Astrocyte (in vitro differentiated cells and primary cell): Measurements from ENCODE around the gene UFD1. TPM values are rescaled to one million over a fixed set of nuclear protein-coding genes. Genes with fewer than 3 reads are reported as not detected.

Source experiments
- DNase-seq: peaks from one replicate; pipeline ENCODE4 v3.0.0-alpha.2; 2010; ENCODE audit warnings: low read depth
- FAIRE-seq: peaks from 2 replicates; lab custom pipeline; 2011; peaks lifted over from hg19 to GRCh38; lab: Jason Lieb, UNC
- H2AFZ ChIP-seq: 2 replicates; pipeline ENCODE4 v1.6.0; 2012; ENCODE audit warnings: low read depth, low read length, inconsistent platforms
- H3K27ac ChIP-seq: 2 replicates; pipeline ENCODE4 v1.5.1; 2011; ENCODE audit warnings: low read depth, low read length, inconsistent platforms
- H3K27me3 ChIP-seq: 2 replicates; pipeline ENCODE4 v1.6.0; 2011; ENCODE audit warnings: low read length, inconsistent platforms; ENCODE audit not compliant: insufficient read depth
- H3K36me3 ChIP-seq: 2 replicates; pipeline ENCODE4 v1.5.1; 2011; ENCODE audit warnings: low read length, inconsistent platforms; ENCODE audit not compliant: insufficient read depth
- H3K4me1 ChIP-seq: 2 replicates; pipeline ENCODE4 v1.5.1; 2011; ENCODE audit warnings: low read length, inconsistent platforms; ENCODE audit not compliant: insufficient read depth
- H3K4me2 ChIP-seq: 2 replicates; pipeline ENCODE4 v1.6.0; 2012; ENCODE audit warnings: low read length, inconsistent platforms
- H3K4me3 ChIP-seq: 2 replicates; pipeline ENCODE4 v1.5.1; 2011; ENCODE audit warnings: low read depth, mild to moderate bottlenecking, low read length, inconsistent platforms; ENCODE audit not compliant: insufficient read depth
- H3K79me2 ChIP-seq: 2 replicates; pipeline ENCODE4 v1.6.0; 2012; ENCODE audit warnings: mild to moderate bottlenecking, low read length, inconsistent platforms; ENCODE audit not compliant: insufficient read depth
- H3K9ac ChIP-seq: 2 replicates; pipeline ENCODE4 v1.6.0; 2012; ENCODE audit warnings: mild to moderate bottlenecking, low read length, inconsistent platforms
- H3K9me3 ChIP-seq: 2 replicates; pipeline ENCODE4 v1.5.1; 2012; ENCODE audit warnings: low read depth, mild to moderate bottlenecking, low read length, inconsistent platforms; ENCODE audit not compliant: insufficient read depth
- H4K20me1 ChIP-seq: 2 replicates; pipeline ENCODE4 v1.6.0; 2012; ENCODE audit warnings: low read length, inconsistent platforms; ENCODE audit not compliant: insufficient read depth
- H3K27ac Mint-ChIP-seq: one replicate; pipeline ENCODE4 v1.8.0; 2021; ENCODE audit warnings: mild to moderate bottlenecking, mixed read lengths; ENCODE audit not compliant: unreplicated experiment
- H3K27me3 Mint-ChIP-seq: one replicate; pipeline ENCODE4 v1.8.0; 2021; ENCODE audit warnings: low read depth, mixed read lengths; ENCODE audit not compliant: unreplicated experiment
- H3K36me3 Mint-ChIP-seq: one replicate; pipeline ENCODE4 v1.8.0; 2021; ENCODE audit warnings: low read depth, mixed read lengths; ENCODE audit not compliant: unreplicated experiment
- H3K4me1 Mint-ChIP-seq: one replicate; pipeline ENCODE4 v1.8.0; 2021; ENCODE audit warnings: low read depth, mixed read lengths; ENCODE audit not compliant: unreplicated experiment
- H3K4me3 Mint-ChIP-seq: one replicate; pipeline ENCODE4 v1.8.0; 2021; ENCODE audit warnings: mild to moderate bottlenecking, moderate library complexity, mixed read lengths; ENCODE audit not compliant: unreplicated experiment
- H3K9me3 Mint-ChIP-seq: one replicate; pipeline ENCODE4 v1.8.0; 2021; ENCODE audit warnings: mild to moderate bottlenecking, mixed read lengths; ENCODE audit not compliant: unreplicated experiment
- CTCF ChIP-seq: IDR thresholded peaks from 2 replicates; pipeline ENCODE4 v1.5.1; 2011; ENCODE audit warnings: low read depth, mild to moderate bottlenecking, inconsistent platforms, low read length, moderate library complexity; ENCODE audit not compliant: insufficient read depth
- EZH2 ChIP-seq: IDR thresholded peaks from 2 replicates; pipeline ENCODE4 v1.6.1; 2012; ENCODE audit warnings: mild to moderate bottlenecking, low read length, inconsistent platforms; ENCODE audit not compliant: insufficient read depth
- total RNA-seq: library from RNA; stranded (reverse); gene quantifications from 2 replicates; pipeline ENCODE4 v1.2.1, GENCODE V29; 2021

The UFD1 gene
- total RNA-seq, 1 donor from 2014 or later, result 105 TPM

GRCh38 chr22:19488884-19489843, 10.2 kb upstream of the UFD1 start:
- no peak overlapping the region for H3K9ac ChIP-seq
- no peaks in the 10 kb centered on the region for H3K36me3 Mint-ChIP-seq
- H3K4me1 Mint-ChIP-seq, result no peaks in the 10 kb centered on the region
- H3K27me3 Mint-ChIP-seq, result no peaks in the 10 kb centered on the region
- no peak overlapping the region for H3K27ac ChIP-seq
- no peak for DNase-seq
- H3K4me3 Mint-ChIP-seq, result no peak overlapping the region
- no peaks in the 10 kb centered on the region for H3K9me3 ChIP-seq
- H3K27me3 ChIP-seq, result no peaks in the 10 kb centered on the region
- TF ChIP-seq CTCF (no peak), EZH2 (no peak)
- FAIRE-seq, result no peak
- H3K4me1 ChIP-seq, result no peaks in the 10 kb centered on the region
- H3K27ac Mint-ChIP-seq, result no peak overlapping the region
- H3K4me3 ChIP-seq, result no peak overlapping the region
- H3K79me2 ChIP-seq, result no peaks in the 10 kb centered on the region
- no peak overlapping the region for H3K4me2 ChIP-seq
- no peaks in the 10 kb centered on the region for H3K9me3 Mint-ChIP-seq
- H2AFZ ChIP-seq, result no peak overlapping the region
- H3K36me3 ChIP-seq, result no peaks in the 10 kb centered on the region
- H4K20me1 ChIP-seq, result no peaks in the 10 kb centered on the region

GRCh38 chr22:19488285-19488684, 9.3 kb upstream of the UFD1 start:
- TF ChIP-seq EZH2 (no peak), CTCF (no peak)
- no peaks in the 10 kb centered on the region for H3K27me3 ChIP-seq
- Mint-ChIP-seq H3K36me3 (no peaks in the 10 kb centered on the region), H3K9me3 (no peaks in the 10 kb centered on the region), H3K4me3 (no peak overlapping the region), H3K27ac (no peak overlapping the region), H3K27me3 (no peaks in the 10 kb centered on the region), H3K4me1 (no peaks in the 10 kb centered on the region)
- H3K79me2 ChIP-seq, result no peaks in the 10 kb centered on the region
- no peak overlapping the region for H3K27ac ChIP-seq
- DNase-seq, result no peak
- no peaks in the 10 kb centered on the region for H3K9me3 ChIP-seq
- no peaks in the 10 kb centered on the region for H4K20me1 ChIP-seq
- no peak for FAIRE-seq
- H2AFZ ChIP-seq, result no peak overlapping the region
- H3K9ac ChIP-seq, result no peak overlapping the region
- H3K36me3 ChIP-seq, result no peaks in the 10 kb centered on the region
- H3K4me2 ChIP-seq, result no peak overlapping the region
- H3K4me3 ChIP-seq, result no peak overlapping the region
- H3K4me1 ChIP-seq, result no peaks in the 10 kb centered on the region
